ENCODE results near the gene MYO9B.

GRCh38 chr19:17202249-17202648 lies 126.7 kb downstream of the MYO9B start:
- TF ChIP-seq CTCF (IDR thresholded peaks at IDR 0.05 in 8 of 11, conservative IDR thresholded peaks at IDR 0.05 in 3 of 11) (no peak), POLR2AphosphoS5 (IDR thresholded peaks at IDR 0.05) (no peak), POLR2A (IDR thresholded peaks at IDR 0.05) (no peak)

Measured in spleen (tissue), 7 donors.